ENCODE results near the gene FAM13A.

FAM13A gene

DNA sequence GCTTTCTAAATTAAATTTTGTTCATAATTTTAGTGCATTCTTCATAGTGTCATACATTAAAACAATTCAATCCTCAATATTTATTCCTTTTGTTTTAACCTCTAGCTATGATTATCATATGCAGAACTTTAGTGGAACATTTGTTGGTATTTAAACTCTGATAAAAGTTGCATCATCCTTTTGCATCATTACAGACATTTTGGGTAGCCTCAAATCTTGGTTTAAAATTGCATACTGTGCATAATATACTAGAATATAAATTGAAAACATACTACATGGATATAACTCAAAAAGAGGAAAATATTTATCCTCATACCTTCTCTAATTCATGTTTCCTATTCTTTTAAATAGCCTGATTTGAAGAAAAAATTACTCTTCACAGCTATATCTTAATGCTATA, 262.0 kb downstream of the FAM13A start:
- H2AFZ ChIP-seq (ENCODE audit: low read depth, low read length, severe bottlenecking) = no peak overlapping the region
- no peaks in the 10 kb centered on the region for H3K9me3 ChIP-seq (ENCODE audit: insufficient read depth, low read length)
- no peaks in the 10 kb centered on the region for H4K20me1 ChIP-seq (ENCODE audit: low read depth, low read length)
- TF ChIP-seq, protein P1, sequence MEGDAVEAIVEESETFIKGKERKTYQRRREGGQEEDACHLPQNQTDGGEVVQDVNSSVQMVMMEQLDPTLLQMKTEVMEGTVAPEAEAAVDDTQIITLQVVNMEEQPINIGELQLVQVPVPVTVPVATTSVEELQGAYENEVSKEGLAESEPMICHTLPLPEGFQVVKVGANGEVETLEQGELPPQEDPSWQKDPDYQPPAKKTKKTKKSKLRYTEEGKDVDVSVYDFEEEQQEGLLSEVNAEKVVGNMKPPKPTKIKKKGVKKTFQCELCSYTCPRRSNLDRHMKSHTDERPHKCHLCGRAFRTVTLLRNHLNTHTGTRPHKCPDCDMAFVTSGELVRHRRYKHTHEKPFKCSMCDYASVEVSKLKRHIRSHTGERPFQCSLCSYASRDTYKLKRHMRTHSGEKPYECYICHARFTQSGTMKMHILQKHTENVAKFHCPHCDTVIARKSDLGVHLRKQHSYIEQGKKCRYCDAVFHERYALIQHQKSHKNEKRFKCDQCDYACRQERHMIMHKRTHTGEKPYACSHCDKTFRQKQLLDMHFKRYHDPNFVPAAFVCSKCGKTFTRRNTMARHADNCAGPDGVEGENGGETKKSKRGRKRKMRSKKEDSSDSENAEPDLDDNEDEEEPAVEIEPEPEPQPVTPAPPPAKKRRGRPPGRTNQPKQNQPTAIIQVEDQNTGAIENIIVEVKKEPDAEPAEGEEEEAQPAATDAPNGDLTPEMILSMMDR (IDR thresholded peaks at IDR 0.05; ENCODE audit: insufficient read depth, low read length, poor library complexity, severe bottlenecking) = no peak
- TF ChIP-seq EZH2phosphoT487 (conservative IDR thresholded peaks at IDR 0.05; ENCODE audit: low read length) = no peak
- H3K27me3 ChIP-seq (ENCODE audit: low read length) = no peaks in the 10 kb centered on the region
- H3K4me2 ChIP-seq (ENCODE audit: low read depth, low read length, poor library complexity, severe bottlenecking) = no peak overlapping the region
- no peak overlapping the region for H3K9ac ChIP-seq (ENCODE audit: low read length)
- H3F3A ChIP-seq (ENCODE audit: insufficient read depth) = no peaks in the 10 kb centered on the region
- H3K36me3 ChIP-seq (ENCODE audit: low read length) = no peaks in the 10 kb centered on the region
- no peak overlapping the region for H3K27ac ChIP-seq (ENCODE audit: low read depth, low read length)
- H3K9me2 ChIP-seq (replicated peaks; ENCODE audit: insufficient read depth, low read length) = no peaks in the 10 kb centered on the region
- no peak overlapping the region for H3K4me3 ChIP-seq (ENCODE audit: insufficient read depth, low read length, poor library complexity, severe bottlenecking)
- no peaks in the 10 kb centered on the region for H3K79me2 ChIP-seq (ENCODE audit: insufficient read depth, low read length)

DNA sequence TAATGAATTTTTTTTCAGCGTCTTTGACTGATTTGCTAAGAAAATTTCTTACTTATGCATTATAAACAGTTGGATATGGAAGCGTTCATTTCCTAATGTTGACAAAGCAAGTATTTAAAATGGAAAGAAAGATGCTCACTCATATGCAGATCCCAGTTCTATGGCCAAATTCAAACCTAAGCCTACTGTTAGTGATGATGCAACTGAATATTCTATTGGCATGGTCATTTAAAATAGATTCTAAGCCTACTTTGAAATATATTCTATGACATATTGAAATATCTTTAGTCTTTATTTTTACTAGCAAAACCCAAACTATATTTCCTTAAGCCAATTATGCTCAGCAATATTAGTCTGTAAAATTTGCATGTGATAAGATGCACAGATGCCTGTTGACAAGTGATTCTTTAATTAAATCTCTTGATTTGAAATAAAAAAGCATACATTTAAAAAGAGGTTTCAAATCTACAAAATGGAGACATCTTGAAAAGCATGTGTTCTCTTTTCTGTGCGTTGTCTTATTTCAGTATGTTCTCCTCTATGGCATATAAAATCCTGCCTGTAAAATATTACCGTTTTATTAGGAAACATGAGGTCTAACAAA, 262.8 kb downstream of the FAM13A start:
- no peaks in the 10 kb centered on the region for H3K9me3 ChIP-seq (ENCODE audit: insufficient read depth, low read length)
- H3K4me2 ChIP-seq (ENCODE audit: low read depth, low read length, poor library complexity, severe bottlenecking) = no peak overlapping the region
- H3K27ac ChIP-seq (ENCODE audit: low read depth, low read length) = no peak overlapping the region
- H3K27me3 ChIP-seq (ENCODE audit: low read length) = no peaks in the 10 kb centered on the region
- TF ChIP-seq, protein P1 (IDR thresholded peaks at IDR 0.05; ENCODE audit: insufficient read depth, low read length, poor library complexity, severe bottlenecking) = no peak
- TF ChIP-seq EZH2phosphoT487 (conservative IDR thresholded peaks at IDR 0.05; ENCODE audit: low read length) = no peak
- H3K9me2 ChIP-seq (replicated peaks; ENCODE audit: insufficient read depth, low read length) = no peaks in the 10 kb centered on the region
- no peaks in the 10 kb centered on the region for H3F3A ChIP-seq (ENCODE audit: insufficient read depth)
- no peaks in the 10 kb centered on the region for H3K36me3 ChIP-seq (ENCODE audit: low read length)
- no peak overlapping the region for H3K4me3 ChIP-seq (ENCODE audit: insufficient read depth, low read length, poor library complexity, severe bottlenecking)
- no peaks in the 10 kb centered on the region for H3K79me2 ChIP-seq (ENCODE audit: insufficient read depth, low read length)
- no peaks in the 10 kb centered on the region for H4K20me1 ChIP-seq (ENCODE audit: low read depth, low read length)
- no peak overlapping the region for H3K9ac ChIP-seq (ENCODE audit: low read length)
- H2AFZ ChIP-seq (ENCODE audit: low read depth, low read length, severe bottlenecking) = no peak overlapping the region

DNA sequence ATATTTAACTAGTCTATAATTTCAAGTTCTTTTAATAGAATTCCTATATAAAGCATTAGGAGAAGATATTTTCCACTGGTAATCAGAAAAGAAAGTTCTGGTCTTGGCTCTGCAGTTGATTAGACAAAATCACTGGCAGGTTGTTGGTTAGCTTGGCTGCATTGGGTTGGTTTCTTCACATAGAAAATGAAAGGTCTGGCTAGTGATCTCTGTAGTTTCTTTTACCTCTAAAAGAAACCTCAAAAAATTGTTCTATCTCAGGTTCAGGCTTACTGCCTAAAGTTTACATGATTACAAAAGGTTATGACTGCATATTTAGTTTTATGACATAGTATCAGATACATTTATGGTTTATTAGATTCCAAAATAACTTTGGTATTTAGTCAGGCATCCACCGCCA, 263.5 kb downstream of the FAM13A start:
- Histone ChIP-seq H3K9me2 (replicated peaks; ENCODE audit: insufficient read depth, low read length) (no peaks in the 10 kb centered on the region), H3K27me3 (ENCODE audit: low read length) (no peaks in the 10 kb centered on the region), H3K4me2 (ENCODE audit: low read depth, low read length, poor library complexity, severe bottlenecking) (no peak overlapping the region), H3F3A (ENCODE audit: insufficient read depth) (no peaks in the 10 kb centered on the region), H3K27ac (ENCODE audit: low read depth, low read length) (no peak overlapping the region), H3K79me2 (ENCODE audit: insufficient read depth, low read length) (no peaks in the 10 kb centered on the region), H3K9me3 (ENCODE audit: insufficient read depth, low read length) (no peaks in the 10 kb centered on the region), H3K36me3 (ENCODE audit: low read length) (no peaks in the 10 kb centered on the region), H3K9ac (ENCODE audit: low read length) (no peak overlapping the region), H2AFZ (ENCODE audit: low read depth, low read length, severe bottlenecking) (no peak overlapping the region), H3K4me3 (ENCODE audit: insufficient read depth, low read length, poor library complexity, severe bottlenecking) (no peak overlapping the region), H4K20me1 (ENCODE audit: low read depth, low read length) (no peaks in the 10 kb centered on the region)
- TF ChIP-seq, protein P1 (IDR thresholded peaks at IDR 0.05; ENCODE audit: insufficient read depth, low read length, poor library complexity, severe bottlenecking) = no peak
- TF ChIP-seq EZH2phosphoT487 (conservative IDR thresholded peaks at IDR 0.05; ENCODE audit: low read length) = no peak
